COLO829 (cell line): ENCODE data around the gene RIMS3.
"Not testable (repeated sequence)": the region's sequence is repeated elsewhere in the genome, so short reads cannot be mapped to it uniquely, and the experiment has no call there.

Source experiments
- DNase-seq: peaks from one replicate; pipeline ENCODE4 v3.0.0; 2012; ENCODE audit warnings: low spot score

RIMS3 gene

DNA sequence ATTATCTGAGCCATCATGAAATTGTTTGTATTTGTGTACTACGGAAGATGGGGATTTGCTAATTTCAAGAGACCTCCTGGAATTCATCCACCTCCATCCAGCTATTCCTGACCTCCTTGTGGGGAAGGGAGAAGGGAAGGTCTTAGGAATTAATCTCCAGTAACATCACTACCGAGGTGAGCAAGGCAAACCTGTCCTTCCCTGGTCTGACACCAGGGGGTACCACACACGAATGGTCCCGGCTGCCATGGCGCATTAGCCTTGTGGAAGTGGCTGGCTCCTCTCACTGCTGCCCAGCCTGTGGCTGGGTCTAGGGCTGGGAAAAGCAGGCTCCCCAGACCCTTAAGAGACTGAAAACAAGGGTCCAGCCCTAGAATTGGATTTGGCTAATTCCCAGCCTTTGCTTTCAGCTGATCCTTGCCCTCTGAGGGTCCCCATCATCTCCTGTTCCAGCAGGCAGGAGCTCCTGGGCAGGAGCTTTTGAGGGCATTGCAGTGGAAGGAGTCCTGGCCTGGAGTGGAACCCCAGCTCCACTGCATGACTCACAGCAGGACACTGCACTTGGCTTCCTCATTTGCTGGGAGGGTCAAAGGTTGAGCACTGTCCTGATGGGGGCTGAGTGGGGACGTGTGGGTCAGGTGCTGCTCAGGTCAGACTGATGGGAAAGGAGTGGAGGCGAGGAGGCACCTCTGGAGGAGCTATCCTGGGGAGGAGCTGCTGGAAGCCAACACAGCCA lies 34.8 kb downstream of the RIMS3 start:
- no peak for DNase-seq

- DNase-seq = not testable (repeated sequence)
Measured at GRCh38 chr1:40629546-40629945, 35.9 kb downstream of the RIMS3 start.

DNA sequence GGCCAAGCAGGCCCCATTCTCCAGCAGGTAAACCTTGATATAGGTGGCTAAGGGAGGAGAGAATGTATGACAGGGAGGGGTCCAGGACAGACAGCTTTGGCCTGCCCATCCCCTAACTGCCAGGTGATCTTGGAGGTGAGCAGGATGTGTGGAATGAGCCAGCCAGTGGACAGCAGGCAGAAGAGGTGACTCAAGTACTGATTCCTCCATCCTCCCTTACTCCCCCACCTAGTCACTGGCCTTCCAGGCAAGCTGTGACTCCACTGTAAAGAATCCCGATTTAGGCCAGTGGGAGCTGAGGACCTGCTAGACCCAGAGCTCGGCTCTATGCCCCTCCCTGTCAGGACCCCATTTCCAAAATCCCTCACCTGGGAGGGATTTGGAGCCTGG lies 36.6 kb downstream of the RIMS3 start:
- no peak for DNase-seq

DNA sequence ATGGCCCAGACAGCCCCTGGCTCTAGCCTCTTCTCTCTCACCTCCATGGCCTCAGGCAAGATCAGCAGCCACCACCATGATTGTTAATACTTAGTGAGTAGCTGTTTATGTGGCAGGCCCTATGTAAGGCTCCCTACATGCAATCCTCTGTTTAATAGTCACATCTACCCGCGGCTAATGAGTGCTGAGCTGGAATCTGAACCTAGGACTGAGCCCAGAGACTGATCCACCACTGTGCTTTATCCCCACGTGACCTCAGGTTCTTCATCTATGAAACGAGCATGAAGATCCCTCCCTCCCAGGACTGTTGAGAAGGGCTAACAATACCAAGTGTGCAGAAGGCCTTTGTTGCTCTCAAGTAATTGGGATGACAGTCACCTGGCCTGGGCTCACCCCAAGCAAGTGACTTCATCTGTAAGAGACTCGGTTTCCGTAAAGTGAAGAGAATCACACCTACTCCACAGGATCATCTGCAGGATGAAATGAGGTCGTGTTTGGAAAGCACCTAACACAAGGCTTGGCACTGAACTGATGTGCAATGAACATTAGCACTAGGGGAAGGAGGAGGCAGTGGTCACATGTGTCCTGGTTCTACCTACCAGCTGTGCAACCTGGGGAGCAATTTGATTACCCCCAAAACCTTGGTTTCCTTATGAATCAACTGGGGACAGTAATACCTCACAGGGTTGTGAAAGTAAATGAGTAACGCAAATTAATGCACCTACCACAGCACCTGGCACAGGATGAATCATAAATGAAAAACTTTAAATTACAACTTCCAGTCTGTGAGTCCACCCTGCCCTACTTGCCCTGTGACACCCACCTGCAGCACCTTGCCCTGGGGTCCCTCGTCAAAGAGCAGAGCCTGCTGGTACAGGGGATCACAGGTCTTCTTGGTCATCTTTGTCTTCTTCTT lies 37.2 kb downstream of the RIMS3 start:
- no peak for DNase-seq

DNA sequence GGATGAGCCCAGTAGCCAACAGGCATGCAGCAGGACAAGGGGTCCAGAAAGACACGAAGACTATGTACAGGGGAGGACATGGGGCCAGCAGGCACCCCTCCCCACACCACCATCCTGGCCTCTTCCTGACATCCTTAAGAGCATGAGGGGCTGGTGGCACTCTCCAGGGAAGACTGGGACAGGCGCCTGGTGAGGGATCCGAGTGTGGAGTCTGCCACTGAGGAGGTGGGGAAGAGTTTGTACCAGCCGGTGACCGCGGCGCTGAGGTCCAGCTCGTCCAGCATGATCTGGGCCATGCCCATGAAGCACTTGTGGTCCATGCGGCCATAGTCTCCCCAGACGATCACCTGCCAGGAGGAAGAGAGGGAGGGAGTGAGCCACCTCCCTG lies 39.1 kb downstream of the RIMS3 start:
- no peak for DNase-seq

GRCh38 chr1:40625476-40626382 lies 39.8 kb downstream of the RIMS3 start:
- DNase-seq = peak; percentile 25

DNA sequence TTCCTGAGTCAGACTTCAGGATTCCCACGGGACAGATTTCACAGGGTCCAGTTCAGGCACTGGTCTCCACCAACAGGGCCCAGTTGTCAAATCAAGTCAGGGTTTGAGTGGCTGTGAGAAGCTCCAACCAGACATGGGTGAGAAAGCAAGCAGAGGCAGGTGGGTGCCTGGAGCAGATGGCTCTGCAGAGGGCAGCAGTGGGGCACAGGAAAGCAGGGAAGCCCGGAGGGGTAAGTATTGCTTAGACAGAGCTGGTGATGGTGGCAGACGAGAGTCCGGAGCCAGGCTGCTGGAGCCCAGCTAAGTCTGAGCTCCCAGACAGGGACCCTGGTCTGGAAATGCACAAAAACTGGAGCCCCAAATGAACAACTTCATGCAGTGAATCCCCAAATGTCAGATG lies 40.4 kb downstream of the RIMS3 start:
- DNase-seq = no peak

- no peak for DNase-seq
Measured at GRCh38 chr1:40622936-40623629, 42.4 kb downstream of the RIMS3 start.

DNA sequence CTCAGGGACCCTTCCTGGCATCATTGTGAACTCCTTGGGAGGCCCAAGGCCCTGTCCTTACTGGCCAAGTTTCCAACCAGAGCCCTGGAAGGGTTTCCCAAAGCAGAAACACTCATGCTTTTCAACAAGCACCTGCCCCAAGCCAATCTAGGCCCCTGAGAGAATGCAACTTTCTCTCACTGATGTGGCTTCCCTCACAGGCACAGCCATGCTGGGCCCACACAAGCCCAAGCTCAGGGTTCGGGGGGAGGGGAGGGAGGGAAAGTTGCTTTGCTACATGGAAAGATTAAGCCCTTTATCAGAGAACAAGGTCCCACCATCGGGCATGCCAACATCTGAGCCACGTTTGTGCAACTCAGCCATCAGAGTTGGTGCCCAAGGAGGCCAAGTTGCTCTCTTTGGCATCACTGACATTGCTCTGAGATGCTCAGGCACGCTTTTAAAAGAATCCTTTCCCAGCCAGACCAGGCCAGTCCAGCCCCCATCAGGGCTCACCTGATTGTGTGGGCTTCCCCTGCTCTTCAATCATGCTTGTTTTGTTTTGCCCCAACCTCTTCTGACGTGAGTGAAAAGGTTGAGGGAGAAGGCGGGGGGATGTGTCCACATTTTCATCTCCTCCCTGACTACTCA lies 43.5 kb downstream of the RIMS3 start:
- DNase-seq = no peak

GRCh38 chr1:40620586-40621210 lies 44.8 kb downstream of the RIMS3 start:
- no peak for DNase-seq

- DNase-seq = no peak
Measured at GRCh38 chr1:40620150-40620549, 45.3 kb downstream of the RIMS3 start.

DNA sequence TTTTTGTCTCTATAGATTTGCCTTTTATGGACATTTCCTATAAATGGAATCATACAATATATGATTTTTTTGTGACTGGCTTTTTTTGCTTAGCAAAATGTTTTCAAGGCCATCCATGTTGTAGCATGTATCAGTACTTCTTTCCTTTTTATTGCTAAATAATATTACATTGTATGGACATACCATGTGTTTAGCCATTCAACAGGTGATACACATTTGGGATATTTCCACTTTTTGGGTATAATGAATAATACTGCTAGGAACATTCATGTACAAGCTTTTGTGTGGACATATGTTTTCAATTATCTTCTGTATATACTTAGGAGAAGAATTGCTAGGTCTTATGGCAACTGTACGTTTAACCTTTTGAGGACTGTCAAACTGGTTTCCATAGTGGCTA lies 47.4 kb downstream of the RIMS3 start:
- no peak for DNase-seq

DNA sequence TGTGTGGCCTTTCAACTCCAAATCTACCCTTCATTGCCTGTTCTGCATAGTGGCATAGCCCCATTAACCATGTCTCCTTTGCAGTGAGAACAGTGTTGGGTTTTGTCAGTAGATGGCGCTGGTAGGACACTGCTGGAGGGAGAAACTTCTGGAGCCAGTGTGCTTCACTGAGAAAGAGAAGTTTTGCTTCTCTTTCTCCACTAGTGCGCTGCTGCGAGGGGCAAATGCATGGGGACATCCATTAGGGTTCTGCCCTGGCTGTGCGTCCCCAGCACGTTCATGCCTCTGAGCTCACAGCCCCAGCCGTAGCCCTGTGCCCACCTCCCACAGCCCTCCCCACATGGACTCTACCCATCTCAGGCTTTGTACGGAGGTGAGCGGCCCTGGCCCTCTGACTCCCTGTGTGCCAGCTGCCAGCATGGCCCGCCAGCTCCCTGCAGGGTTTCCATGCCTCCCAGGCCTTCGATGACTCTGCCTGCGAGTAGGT lies 53.1 kb downstream of the RIMS3 start:
- peak; percentile 75 for DNase-seq

DNA sequence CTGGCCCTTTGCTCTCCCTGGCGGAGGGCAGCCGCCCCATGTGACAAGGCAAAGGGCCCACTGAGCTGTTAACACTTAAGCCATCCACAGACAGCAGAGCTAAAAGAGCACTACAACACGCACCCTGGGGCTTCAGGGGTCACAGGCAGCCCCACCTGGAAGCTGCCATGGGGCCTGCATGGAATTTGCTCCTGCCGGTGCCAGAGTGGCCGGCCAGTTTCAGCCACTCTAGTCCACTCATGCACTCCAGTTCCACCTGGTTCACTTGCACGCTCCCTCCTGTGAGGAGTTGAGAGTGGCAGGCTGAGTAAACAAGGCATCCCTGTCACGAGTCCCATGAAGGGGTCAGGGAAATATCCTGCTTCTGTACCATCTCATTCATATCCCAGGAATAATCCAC lies 55.3 kb downstream of the RIMS3 start:
- DNase-seq = no peak

DNA sequence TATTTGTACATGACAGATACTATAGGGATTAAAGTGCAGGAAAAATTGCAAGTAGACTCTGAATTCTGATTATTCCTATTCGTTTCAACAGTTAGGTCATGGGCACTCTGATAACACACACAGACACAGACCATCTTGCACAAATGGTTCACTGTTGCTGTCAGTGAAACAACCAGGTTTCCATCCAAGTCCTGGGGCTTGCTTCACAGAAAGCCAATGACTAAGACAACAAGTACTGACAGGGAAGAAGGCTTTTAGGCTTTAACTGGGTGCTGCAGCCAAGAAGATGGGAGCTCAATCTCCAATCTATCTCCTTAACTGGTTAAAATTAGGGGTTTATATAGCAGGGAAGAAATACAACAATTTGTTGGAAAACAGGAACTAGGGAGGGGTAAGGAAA lies 57.6 kb downstream of the RIMS3 start:
- DNase-seq = no peak

GRCh38 chr1:40606978-40607377 lies 58.5 kb downstream of the RIMS3 start:
- DNase-seq = no peak

DNA sequence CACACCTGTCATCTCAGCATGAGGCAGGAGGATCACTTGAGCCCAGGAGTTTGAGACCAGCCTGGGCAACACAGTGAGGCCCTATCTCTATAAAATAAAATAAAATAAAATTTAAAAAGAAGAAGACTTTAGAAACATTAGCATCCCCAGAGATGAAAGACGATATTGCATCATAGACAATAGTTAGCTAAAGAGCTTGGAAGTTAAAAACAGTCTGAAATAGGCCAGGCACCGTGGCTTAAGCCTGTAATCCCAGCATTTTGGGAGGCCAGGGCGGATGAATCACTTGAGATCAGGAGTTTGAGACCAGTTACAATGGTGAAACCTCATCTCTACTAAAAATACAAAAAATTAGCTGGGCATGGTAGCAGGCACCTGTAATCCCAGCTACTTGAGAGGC lies 59.3 kb downstream of the RIMS3 start:
- no peak for DNase-seq

GRCh38 chr1:40599926-40600325 lies 65.6 kb downstream of the RIMS3 start:
- DNase-seq = no peak

- no peak for DNase-seq
Measured at GRCh38 chr1:40595623-40596022, 69.9 kb downstream of the RIMS3 start.

DNA sequence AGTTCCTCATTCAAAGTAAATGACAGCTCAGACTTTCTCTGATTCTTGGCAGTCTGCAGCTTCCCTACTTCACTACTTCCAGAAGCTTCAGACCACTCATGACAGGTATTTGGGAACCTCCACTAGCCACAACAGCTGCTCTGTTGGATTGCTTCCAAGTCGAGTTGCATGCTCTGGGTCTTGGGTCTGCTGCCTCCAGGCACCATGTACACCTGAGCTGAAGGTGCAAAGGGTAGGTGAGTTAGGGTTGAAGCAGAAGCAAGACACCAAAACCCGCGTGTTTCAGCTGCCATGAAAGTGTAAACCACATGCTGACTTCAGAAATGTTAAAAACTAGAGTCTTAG lies 71.3 kb downstream of the RIMS3 start:
- DNase-seq = no peak
